MCF 10A (cell line): Measurements from ENCODE around the gene ARHGDIA. TPM values are rescaled to one million over a fixed set of nuclear protein-coding genes. Genes with fewer than 3 reads are reported as not detected.
A peak's percentile ranks its signal among the peaks of the same experiment; 100 is the strongest.

Source experiments
- BruUV-seq: library from RNA; stranded (reverse); fragments of 400-500 nt; replicated peaks from 2 replicates; lab custom pipeline; 2021; lab: Mats Ljungman, UMichigan
- CTCF ChIA-PET: fragments of 300-600 bp; sonication (Branson Sonifier 250); formaldehyde crosslinking; extraction: SDS; loops from one replicate; lab custom pipeline; 2021; ENCODE audit warnings: antibody characterized with exemption, inconsistent platforms; lab: Yijun Ruan, JAX
- POLR2A ChIA-PET: fragments of 300-600, 350-650 bp; sonication (Branson Sonifier 250); formaldehyde crosslinking; extraction: SDS; loops from one replicate; lab custom pipeline; 2020; ENCODE audit warnings: antibody characterized with exemption, inconsistent platforms; lab: Yijun Ruan, JAX
- DNase-seq: peaks from one replicate; pipeline ENCODE4 v3.0.0-alpha.2; 2018; ENCODE audit not compliant: unreplicated experiment
- H3K27ac Mint-ChIP-seq: one replicate; pipeline ENCODE4 v1.8.0; 2022; ENCODE audit warnings: mild to moderate bottlenecking, low read depth, mixed read lengths; ENCODE audit not compliant: unreplicated experiment
- H3K27me3 Mint-ChIP-seq: one replicate; pipeline ENCODE4 v1.8.0; 2022; ENCODE audit warnings: mixed read lengths; ENCODE audit not compliant: insufficient read depth, unreplicated experiment
- H3K36me3 Mint-ChIP-seq: one replicate; pipeline ENCODE4 v1.8.0; 2022; ENCODE audit warnings: mild to moderate bottlenecking, moderate library complexity, mixed read lengths; ENCODE audit not compliant: insufficient read depth, unreplicated experiment
- H3K4me1 Mint-ChIP-seq: one replicate; pipeline ENCODE4 v1.8.0; 2022; ENCODE audit warnings: mixed read lengths; ENCODE audit not compliant: insufficient read depth, unreplicated experiment
- H3K4me3 Mint-ChIP-seq: one replicate; pipeline ENCODE4 v1.8.0; 2022; ENCODE audit warnings: mild to moderate bottlenecking, moderate library complexity, mixed read lengths; ENCODE audit not compliant: unreplicated experiment
- H3K9me3 Mint-ChIP-seq: one replicate; pipeline ENCODE4 v1.8.0; 2022; ENCODE audit warnings: mixed read lengths; ENCODE audit not compliant: unreplicated experiment
- intact Hi-C: fragments of 100-400 bp; cut with micrococcal nuclease; formaldehyde crosslinking; loops from 2 replicates; pipeline ENCODE4 v1.14.1; 2022
- total RNA-seq: library from RNA; stranded (reverse); gene quantifications from 2 replicates; pipeline ENCODE4 v1.2.3, GENCODE V29; 2022
- TF ChIP-seq, protein P1 (sequence below): fragments of 200-600 bp; IDR thresholded peaks from one replicate; pipeline ENCODE4 v1.8.0; 2022; ENCODE audit warnings: antibody characterized with exemption, mild to moderate bottlenecking; ENCODE audit not compliant: unreplicated experiment

The ARHGDIA gene
- total RNA-seq, 1 experiment from 2014 or later = 271 TPM

DNA sequence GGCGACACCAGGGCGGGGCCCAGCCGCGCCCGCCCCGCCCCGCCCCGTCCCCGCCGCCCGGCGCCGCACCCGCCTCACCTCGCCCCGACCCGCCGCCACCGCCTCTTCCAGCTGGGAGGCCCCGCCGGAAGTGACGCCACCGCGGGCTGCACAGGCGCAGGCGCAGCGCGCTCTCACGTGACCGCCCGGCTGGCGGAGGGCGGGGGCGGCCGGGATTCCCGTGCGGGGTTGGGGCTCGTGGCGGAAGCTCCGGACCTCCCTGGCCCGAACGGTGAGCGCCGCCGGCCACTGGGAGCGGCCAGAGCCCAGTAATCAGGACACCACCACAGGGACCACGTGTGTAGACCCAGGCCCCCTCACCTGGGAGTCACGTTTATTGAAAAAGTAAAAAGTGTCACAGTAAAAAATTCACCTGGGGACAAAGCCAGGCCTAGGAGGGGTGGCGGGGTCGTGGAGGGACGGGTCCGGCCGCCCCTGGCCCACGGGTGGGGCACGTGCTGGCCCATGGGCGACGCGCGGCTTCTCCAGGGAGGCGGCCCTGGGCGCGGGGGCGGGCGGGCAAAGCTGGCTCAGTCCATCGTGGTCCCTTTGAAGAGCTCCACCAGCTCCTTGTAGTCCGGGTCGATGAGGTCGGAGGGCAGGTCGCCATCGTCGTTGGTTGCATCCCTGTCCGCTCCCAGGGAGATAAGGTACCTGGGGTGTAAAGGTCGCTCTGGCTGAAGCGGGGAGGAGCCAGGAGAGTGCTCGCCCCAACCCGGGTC lies 37.8 kb downstream of the ARHGDIA start, which contains the start of gene MCRIP1:
TSS of gene MCRIP1 (minus strand) at position 132 of the 761 bp plus-strand sequence. CDS start 8,785 bp downstream, outside the sequence.
- Mint-ChIP-seq H3K4me3 (peak within 1 kb of the TSS; percentile 79), H3K9me3 (no peaks in the 10 kb centered on the region), H3K4me1 (peaks cover 9% of the 10 kb centered on the region), H3K27ac (peak within 1 kb of the TSS; percentile 80), H3K27me3 (no peaks in the 10 kb centered on the region), H3K36me3 (peaks cover 5% of the 10 kb centered on the region)
- ChIA-PET CTCF (interaction anchor here (1.0 kb wide), 1 partner anchor 8 kb away, joined by 4 read pairs; no protein-coding TSS in a partner anchor), POLR2A (interaction anchor here (0.7 to 2.3 kb wide), 27 partner anchors 8 to 436 kb away, joined by 3 to 16 read pairs (median 4); partner anchors contain the start of genes ANAPC11, ARL16, CCDC137 and FASN)
- BruUV-seq = TSS peak; percentile 84
- DNase-seq = peak; percentile 91
- intact Hi-C loops = no loop called here
- TF ChIP-seq, protein P1, sequence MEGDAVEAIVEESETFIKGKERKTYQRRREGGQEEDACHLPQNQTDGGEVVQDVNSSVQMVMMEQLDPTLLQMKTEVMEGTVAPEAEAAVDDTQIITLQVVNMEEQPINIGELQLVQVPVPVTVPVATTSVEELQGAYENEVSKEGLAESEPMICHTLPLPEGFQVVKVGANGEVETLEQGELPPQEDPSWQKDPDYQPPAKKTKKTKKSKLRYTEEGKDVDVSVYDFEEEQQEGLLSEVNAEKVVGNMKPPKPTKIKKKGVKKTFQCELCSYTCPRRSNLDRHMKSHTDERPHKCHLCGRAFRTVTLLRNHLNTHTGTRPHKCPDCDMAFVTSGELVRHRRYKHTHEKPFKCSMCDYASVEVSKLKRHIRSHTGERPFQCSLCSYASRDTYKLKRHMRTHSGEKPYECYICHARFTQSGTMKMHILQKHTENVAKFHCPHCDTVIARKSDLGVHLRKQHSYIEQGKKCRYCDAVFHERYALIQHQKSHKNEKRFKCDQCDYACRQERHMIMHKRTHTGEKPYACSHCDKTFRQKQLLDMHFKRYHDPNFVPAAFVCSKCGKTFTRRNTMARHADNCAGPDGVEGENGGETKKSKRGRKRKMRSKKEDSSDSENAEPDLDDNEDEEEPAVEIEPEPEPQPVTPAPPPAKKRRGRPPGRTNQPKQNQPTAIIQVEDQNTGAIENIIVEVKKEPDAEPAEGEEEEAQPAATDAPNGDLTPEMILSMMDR = no peak

DNA sequence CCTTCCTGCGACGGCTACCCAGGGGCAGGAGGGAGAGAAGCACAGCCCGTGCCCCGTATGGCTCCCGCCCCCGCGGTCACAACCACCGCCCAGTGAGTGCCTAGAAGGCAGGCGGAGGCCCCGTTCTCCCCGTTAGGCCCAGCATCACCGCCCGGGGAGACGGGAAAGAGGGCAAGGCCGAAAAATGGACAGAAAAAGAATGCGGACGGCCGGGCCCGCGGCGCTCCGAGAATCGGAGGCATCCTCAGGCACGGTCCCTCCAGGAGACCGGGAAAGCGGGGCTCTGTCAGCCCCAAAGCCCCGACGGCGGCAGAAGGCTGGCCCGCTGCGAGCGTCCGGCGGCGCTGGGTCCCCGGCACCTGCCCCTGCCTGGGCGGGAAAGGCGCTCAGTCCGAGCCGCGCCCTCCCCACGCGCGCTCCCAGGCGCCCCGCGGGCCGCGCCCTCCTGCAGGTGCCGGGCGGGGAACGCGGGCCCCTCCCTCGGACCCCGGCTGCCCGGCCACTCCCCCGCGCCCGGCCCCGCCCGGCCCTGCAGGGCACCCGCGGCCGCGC lies 38.5 kb downstream of the ARHGDIA start:
- H3K27me3 Mint-ChIP-seq = no peaks in the 10 kb centered on the region
- intact Hi-C loops = no loop called here
- POLR2A ChIA-PET = interaction anchor here (0.6 to 2.3 kb wide), 24 partner anchors 9 to 266 kb away, joined by 3 to 16 read pairs (median 6); partner anchors contain the start of genes ARL16, FASN, HGS and MRPL12
- H3K9me3 Mint-ChIP-seq = no peaks in the 10 kb centered on the region
- H3K36me3 Mint-ChIP-seq = peaks cover 5% of the 10 kb centered on the region
- TF ChIP-seq, protein P1 = no peak
- TSS peak; percentile 60 for BruUV-seq
- CTCF ChIA-PET = interaction anchor here (0.5 kb wide), 1 partner anchor 30 kb away, joined by 5 read pairs; no protein-coding TSS in a partner anchor
- H3K27ac Mint-ChIP-seq = peak overlapping the region; percentile 80
- H3K4me1 Mint-ChIP-seq = peaks cover 9% of the 10 kb centered on the region
- peak; percentile 28 for DNase-seq
- peak overlapping the region; percentile 79 for H3K4me3 Mint-ChIP-seq

DNA sequence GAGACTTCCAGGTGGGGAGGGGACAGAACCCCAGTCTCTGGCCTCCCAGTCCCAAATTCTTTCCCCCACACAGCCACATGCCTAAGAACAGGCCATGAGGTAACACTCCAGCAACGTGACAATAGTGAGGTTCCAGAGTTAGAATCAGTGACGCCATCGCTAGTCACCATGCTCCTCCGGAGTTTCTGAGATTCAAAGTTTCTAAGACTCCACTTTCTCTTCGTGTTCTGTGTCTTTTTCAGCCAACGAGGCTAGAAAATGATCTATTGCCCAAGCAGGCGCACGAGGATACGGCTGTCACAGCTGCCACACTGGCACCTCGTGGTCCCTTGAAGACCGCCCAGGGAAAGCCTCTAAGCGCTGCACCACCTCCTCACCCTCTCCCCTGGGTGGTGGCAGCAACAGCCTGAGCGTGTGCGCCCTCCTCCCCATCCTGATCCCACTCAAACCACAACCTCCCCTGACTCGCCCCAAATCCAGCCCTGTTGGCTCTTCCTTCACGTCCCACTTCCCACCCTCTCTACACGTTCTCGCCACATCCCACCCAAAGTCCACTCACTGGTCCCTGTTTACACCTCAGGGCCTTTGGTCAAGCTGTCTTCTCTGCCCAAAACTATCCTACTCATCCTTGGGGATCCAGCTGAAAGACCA lies 39.1 kb downstream of the ARHGDIA start:
- TF ChIP-seq, protein P1 = no peak
- Mint-ChIP-seq H3K4me1 (peaks cover 9% of the 10 kb centered on the region), H3K9me3 (no peaks in the 10 kb centered on the region), H3K36me3 (peaks cover 5% of the 10 kb centered on the region), H3K27me3 (no peaks in the 10 kb centered on the region), H3K4me3 (peak overlapping the region; percentile 79), H3K27ac (peak overlapping the region; percentile 70)
- ChIA-PET CTCF (interaction anchor here (0.5 kb wide), 1 partner anchor 31 kb away, joined by 5 read pairs; no protein-coding TSS in a partner anchor), POLR2A (interaction anchor here (0.6 to 2.2 kb wide), 7 partner anchors 9 to 155 kb away, joined by 3 to 16 read pairs (median 4); partner anchors contain the start of gene MRPL12)
- intact Hi-C loops = no loop called here
- BruUV-seq = no TSS peak
- no peak for DNase-seq
